ENCODE measurements around the gene CCL11. TPM values are rescaled to one million over a fixed set of nuclear protein-coding genes. Genes with fewer than 3 reads are reported as not detected.

Gene CCL11
- total RNA-seq (not detected), polyA plus RNA-seq (ENCODE audit: insufficient read depth, low read depth, low replicate concordance) (1.0 TPM)
- long read RNA-seq, donor 1: 0 reads
- long read RNA-seq, donor 2, partial matches to known transcripts: 0 of 2 reads
- long read RNA-seq, donor 2, other reads (novel, unspliced or antisense): 0 of 2 reads
- long read RNA-seq, donor 3, partial matches to known transcripts: 0 of 1 reads
- long read RNA-seq, donor 3, other reads (novel, unspliced or antisense): 0 of 1 reads
- long read RNA-seq, donor 4, partial matches to known transcripts: 0 of 1 reads
- long read RNA-seq, donor 4, other reads (novel, unspliced or antisense): 0 of 1 reads
- long read RNA-seq, donor 5: 0 reads
- long read RNA-seq, donor 6, transcript CCL11-201 (3 exons, 1,079 nt): major isoform, 7 of 7 reads
- long read RNA-seq, donor 6, partial matches to known transcripts: 0 of 7 reads
- long read RNA-seq, donor 6, other reads (novel, unspliced or antisense): 0 of 7 reads
- long read RNA-seq, donor 7: 0 reads
- long read RNA-seq, donor 8, partial matches to known transcripts: 0 of 1 reads
- long read RNA-seq, donor 8, other reads (novel, unspliced or antisense): 0 of 1 reads
- long read RNA-seq, donor 9, partial matches to known transcripts: 0 of 2 reads
- long read RNA-seq, donor 9, other reads (novel, unspliced or antisense): 0 of 2 reads
- long read RNA-seq, donor 10: 0 reads

- intact Hi-C loops (cut with DNase I): no loop called here
- no peak within 1 kb of the TSS for H3K4me3 ChIP-seq (ENCODE audit: low read length in 3 of 3)
- no peaks in the 10 kb centered on the region for H3K36me3 ChIP-seq (ENCODE audit: control insufficient read depth in 2 of 3, insufficient read depth in 3 of 3, low read length in 3 of 3)
- no peak within 1 kb of the TSS for H3K27ac ChIP-seq (ENCODE audit: low read depth in 2 of 2, low read length in 2 of 2)
- H3K9ac ChIP-seq (ENCODE audit: low read length in 3 of 3): no peak within 1 kb of the TSS
- FAIRE-seq (no peak), DNase-seq (peak in 2 of 5 donors; percentile 25 to 72)
- no peaks in the 10 kb centered on the region for H3K9me3 ChIP-seq (ENCODE audit: control insufficient read depth in 2 of 3, insufficient read depth in 1 of 3, low read length in 3 of 3)
- H3K4me1 ChIP-seq (ENCODE audit: control insufficient read depth in 2 of 3, insufficient read depth in 2 of 3, low read depth in 1 of 3, low read length in 3 of 3): no peaks in the 10 kb centered on the region
- H3K27me3 ChIP-seq (ENCODE audit: control insufficient read depth, insufficient read depth, low read length): no peaks in the 10 kb centered on the region
- TF ChIP-seq CTCF (IDR thresholded peaks at IDR 0.05; ENCODE audit: borderline replicate concordance, extremely low read depth, insufficient read depth): no peak
These were observed at the start of gene CCL11 for GRCh38 chr17:34285286-34285792. Gene CCL11, plus strand, starts transcription at chr17:34285742. Its CDS starts 67 bp downstream, at chr17:34285809.

GRCh38 chr17:34236281-34236892 lies 49.2 kb upstream of the CCL11 start:
- Histone ChIP-seq H3K4me1 (ENCODE audit: control insufficient read depth in 2 of 3, insufficient read depth in 2 of 3, low read depth in 1 of 3, low read length in 3 of 3) (peaks cover 0 to 21% (median 13%) of the 10 kb centered on the region in 3 donors), H3K27me3 (ENCODE audit: control insufficient read depth, insufficient read depth, low read length) (no peaks in the 10 kb centered on the region), H3K9ac (ENCODE audit: low read length in 3 of 3) (no peak overlapping the region), H3K27ac (ENCODE audit: low read depth in 2 of 2, low read length in 2 of 2) (peak overlapping the region in 1 of 2 donors; percentile 44), H3K4me3 (ENCODE audit: low read length in 3 of 3) (no peak overlapping the region), H3K9me3 (ENCODE audit: control insufficient read depth in 2 of 3, insufficient read depth in 1 of 3, low read length in 3 of 3) (no peaks in the 10 kb centered on the region), H3K36me3 (ENCODE audit: control insufficient read depth in 2 of 3, insufficient read depth in 3 of 3, low read length in 3 of 3) (no peaks in the 10 kb centered on the region)
- DNase-seq (no peak), FAIRE-seq (no peak)
- no peak for TF ChIP-seq CTCF (IDR thresholded peaks at IDR 0.05; ENCODE audit: borderline replicate concordance, extremely low read depth, insufficient read depth)
- intact Hi-C loops (cut with DNase I): no loop called here

DNA sequence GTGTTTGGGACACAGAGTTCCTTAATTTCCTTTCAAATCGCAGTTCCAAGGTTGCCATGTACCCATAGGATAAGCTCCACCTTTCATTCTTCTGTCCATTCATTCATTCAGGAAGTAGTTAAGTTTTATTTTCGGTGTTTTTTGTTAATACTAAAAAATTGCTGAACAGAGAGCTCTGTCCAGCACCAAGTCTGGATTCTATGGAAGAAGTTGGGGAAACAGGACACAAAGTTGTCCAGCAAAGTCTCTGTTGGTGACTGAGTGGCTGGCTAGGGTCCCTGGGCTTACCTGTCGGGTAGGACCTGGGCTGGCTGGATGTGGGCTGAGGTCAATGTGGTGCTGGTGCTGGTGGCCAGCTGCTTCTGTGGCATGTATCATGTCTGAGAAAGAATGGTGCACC lies 48.1 kb upstream of the CCL11 start:
- no peak overlapping the region for H3K27ac ChIP-seq (ENCODE audit: low read depth in 2 of 2, low read length in 2 of 2)
- H3K36me3 ChIP-seq (ENCODE audit: control insufficient read depth in 2 of 3, insufficient read depth in 3 of 3, low read length in 3 of 3): no peaks in the 10 kb centered on the region
- no peak for TF ChIP-seq CTCF (IDR thresholded peaks at IDR 0.05; ENCODE audit: borderline replicate concordance, extremely low read depth, insufficient read depth)
- DNase-seq (no peak), FAIRE-seq (no peak)
- H3K4me3 ChIP-seq (ENCODE audit: low read length in 3 of 3): no peak overlapping the region
- peaks cover 0 to 21% (median 17%) of the 10 kb centered on the region in 3 donors for H3K4me1 ChIP-seq (ENCODE audit: control insufficient read depth in 2 of 3, insufficient read depth in 2 of 3, low read depth in 1 of 3, low read length in 3 of 3)
- H3K9ac ChIP-seq (ENCODE audit: low read length in 3 of 3): no peak overlapping the region
- intact Hi-C loops (cut with DNase I): no loop called here
- H3K27me3 ChIP-seq (ENCODE audit: control insufficient read depth, insufficient read depth, low read length): no peaks in the 10 kb centered on the region
- no peaks in the 10 kb centered on the region for H3K9me3 ChIP-seq (ENCODE audit: control insufficient read depth in 2 of 3, insufficient read depth in 1 of 3, low read length in 3 of 3)
